Memory B cell (primary cell): Measurements from ENCODE around the gene CCSAP.

Source experiments
- ATAC-seq: fragments of 150-1000 bp; cut with Tn5 transposase; 2 replicates; pipeline ENCODE4 v1.10.0; 2021; ENCODE audit warnings: low read depth, mild to moderate bottlenecking, moderate library complexity
- DNase-seq, 2 donors: peaks; one replicate each; pipeline ENCODE4 v3.0.0; 2022; ENCODE audit warnings: low spot score in 2 of 2
- H3K27ac Mint-ChIP-seq: one replicate; pipeline ENCODE4 v1.8.0; 2022; ENCODE audit warnings: mild to moderate bottlenecking, moderate library complexity, mixed read lengths
- H3K27me3 Mint-ChIP-seq: one replicate; pipeline ENCODE4 v1.8.0; 2022; ENCODE audit warnings: mixed read lengths
- H3K36me3 Mint-ChIP-seq: one replicate; pipeline ENCODE4 v1.8.0; 2022; ENCODE audit warnings: mild to moderate bottlenecking, mixed read lengths
- H3K4me1 Mint-ChIP-seq: one replicate; pipeline ENCODE4 v1.8.0; 2022; ENCODE audit warnings: mixed read lengths
- H3K4me3 Mint-ChIP-seq: one replicate; pipeline ENCODE4 v1.8.0; 2022; ENCODE audit warnings: mild to moderate bottlenecking, moderate library complexity, mixed read lengths
- H3K9me3 Mint-ChIP-seq: one replicate; pipeline ENCODE4 v1.8.0; 2022; ENCODE audit warnings: mixed read lengths

Gene CCSAP

GRCh38 chr1:229282295-229282823, 60.5 kb downstream of the CCSAP start:
- peak overlapping the region; percentile 2 for H3K27ac Mint-ChIP-seq
- peaks cover 22% of the 10 kb centered on the region for H3K36me3 Mint-ChIP-seq
- ATAC-seq (no peak), DNase-seq (no peak)
- H3K4me1 Mint-ChIP-seq, result peaks cover 23% of the 10 kb centered on the region
- H3K27me3 Mint-ChIP-seq, result no peaks in the 10 kb centered on the region
- H3K4me3 Mint-ChIP-seq, result no peak overlapping the region
- no peaks in the 10 kb centered on the region for H3K9me3 Mint-ChIP-seq

- Mint-ChIP-seq H3K36me3 (peaks cover 21% of the 10 kb centered on the region), H3K9me3 (no peaks in the 10 kb centered on the region), H3K4me3 (no peak overlapping the region), H3K27me3 (no peaks in the 10 kb centered on the region), H3K27ac (no peak overlapping the region), H3K4me1 (peaks cover 23% of the 10 kb centered on the region)
- DNase-seq (no peak), ATAC-seq (no peak)
These were observed 61.4 kb downstream of the CCSAP start for GRCh38 chr1:229281339-229281926.

GRCh38 chr1:229280921-229281320, 61.9 kb downstream of the CCSAP start:
- Mint-ChIP-seq H3K4me1 (peaks cover 25% of the 10 kb centered on the region), H3K27me3 (no peaks in the 10 kb centered on the region), H3K36me3 (peaks cover 23% of the 10 kb centered on the region), H3K4me3 (no peak overlapping the region), H3K9me3 (no peaks in the 10 kb centered on the region), H3K27ac (no peak overlapping the region)
- DNase-seq (no peak), ATAC-seq (no peak)

- H3K27me3 Mint-ChIP-seq, result no peaks in the 10 kb centered on the region
- H3K4me1 Mint-ChIP-seq, result peaks cover 22% of the 10 kb centered on the region
- no peaks in the 10 kb centered on the region for H3K9me3 Mint-ChIP-seq
- no peak for DNase-seq
- peaks cover 21% of the 10 kb centered on the region for H3K36me3 Mint-ChIP-seq
- no peak overlapping the region for H3K4me3 Mint-ChIP-seq
- ATAC-seq, result no peak
- H3K27ac Mint-ChIP-seq, result no peak overlapping the region
These were observed 62.6 kb downstream of the CCSAP start for GRCh38 chr1:229280037-229280828.

- peaks cover 23% of the 10 kb centered on the region for H3K4me1 Mint-ChIP-seq
- no peak overlapping the region for H3K4me3 Mint-ChIP-seq
- no peaks in the 10 kb centered on the region for H3K27me3 Mint-ChIP-seq
These were observed 63.6 kb downstream of the CCSAP start for GRCh38 chr1:229279242-229279641.

GRCh38 chr1:229278120-229278741, 64.6 kb downstream of the CCSAP start:
- Mint-ChIP-seq H3K36me3 (peaks cover 15% of the 10 kb centered on the region), H3K9me3 (no peaks in the 10 kb centered on the region), H3K27me3 (no peaks in the 10 kb centered on the region), H3K4me1 (peaks cover 23% of the 10 kb centered on the region), H3K27ac (no peak overlapping the region), H3K4me3 (no peak overlapping the region)
- DNase-seq (no peak), ATAC-seq (no peak)

More at GRCh38 chr1:229279242-229279641, 63.6 kb downstream of the CCSAP start:
- ATAC-seq (no peak), DNase-seq (no peak)
- H3K9me3 Mint-ChIP-seq, result no peaks in the 10 kb centered on the region
- no peak overlapping the region for H3K27ac Mint-ChIP-seq
- peaks cover 16% of the 10 kb centered on the region for H3K36me3 Mint-ChIP-seq

GRCh38 chr1:229275005-229275404, 67.8 kb downstream of the CCSAP start:
- no peak overlapping the region for H3K4me3 Mint-ChIP-seq
- no peak for DNase-seq
- peaks cover 22% of the 10 kb centered on the region for H3K4me1 Mint-ChIP-seq
- no peaks in the 10 kb centered on the region for H3K9me3 Mint-ChIP-seq
- no peaks in the 10 kb centered on the region for H3K27me3 Mint-ChIP-seq
- no peak for ATAC-seq
- peaks cover 4% of the 10 kb centered on the region for H3K36me3 Mint-ChIP-seq
- H3K27ac Mint-ChIP-seq, result no peak overlapping the region

- Mint-ChIP-seq H3K4me1 (peaks cover 22% of the 10 kb centered on the region), H3K27me3 (no peaks in the 10 kb centered on the region), H3K36me3 (peaks cover 4% of the 10 kb centered on the region), H3K4me3 (no peak overlapping the region), H3K27ac (no peak overlapping the region), H3K9me3 (no peaks in the 10 kb centered on the region)
- DNase-seq (no peak), ATAC-seq (no peak)
These were observed 69.2 kb downstream of the CCSAP start for GRCh38 chr1:229273507-229274232.

GRCh38 chr1:229272164-229273158, 70.4 kb downstream of the CCSAP start:
- no peaks in the 10 kb centered on the region for H3K9me3 Mint-ChIP-seq
- no peaks in the 10 kb centered on the region for H3K27me3 Mint-ChIP-seq

GRCh38 chr1:229271448-229272159, 71.2 kb downstream of the CCSAP start:
- H3K9me3 Mint-ChIP-seq, result peaks cover 2% of the 10 kb centered on the region
- H3K27me3 Mint-ChIP-seq, result no peaks in the 10 kb centered on the region
- no peak for DNase-seq
- H3K4me3 Mint-ChIP-seq, result peak overlapping the region; percentile 92
- H3K36me3 Mint-ChIP-seq, result peaks cover 6% of the 10 kb centered on the region
- peaks cover 22% of the 10 kb centered on the region for H3K4me1 Mint-ChIP-seq
- H3K27ac Mint-ChIP-seq, result peak overlapping the region; percentile 69
- ATAC-seq, result peak; percentile 65

More at GRCh38 chr1:229272164-229273158, 70.4 kb downstream of the CCSAP start:
- Mint-ChIP-seq H3K27ac (peak overlapping the region; percentile 69), H3K4me1 (peaks cover 22% of the 10 kb centered on the region), H3K4me3 (peak overlapping the region; percentile 92), H3K36me3 (peaks cover 4% of the 10 kb centered on the region)
- DNase-seq (no peak), ATAC-seq (no peak)
